ENCODE measurements around the gene TUBB. TPM values are rescaled to one million over a fixed set of nuclear protein-coding genes. Genes with fewer than 3 reads are reported as not detected.

The TUBB gene
- total and polyA plus RNA-seq, 2 donors (not counting 1 experiment from before 2014, with no cell fraction given), result 102 to 295 TPM

DNA sequence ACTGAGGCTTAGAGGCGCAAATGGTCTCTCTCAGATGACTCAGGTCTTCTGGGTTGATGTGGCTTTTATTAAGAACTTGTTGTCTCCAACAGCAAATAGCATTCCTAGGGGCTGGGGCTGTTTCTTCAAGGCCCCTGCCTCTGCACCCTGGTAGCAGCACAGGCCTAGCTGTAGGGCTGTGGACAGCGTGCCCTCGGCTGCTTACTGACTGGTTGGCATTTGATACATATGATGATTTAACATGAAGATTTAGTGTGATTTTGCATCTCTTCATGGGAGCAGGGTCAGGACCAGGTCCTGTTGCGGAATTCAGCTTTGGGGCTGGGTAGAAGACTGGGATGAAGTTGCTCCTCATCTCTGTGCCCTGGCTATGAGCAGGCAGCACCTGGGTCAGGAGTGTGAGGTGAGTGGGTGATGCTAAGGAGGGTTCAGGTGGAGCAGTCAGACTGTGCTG, 48.5 kb downstream of the TUBB start:
- intact Hi-C loops (cut with micrococcal nuclease), result no loop called here
- H3K4me1 ChIP-seq (ENCODE audit: control insufficient read depth in 2 of 2, insufficient read depth in 2 of 2, low read length in 2 of 2), result peaks cover 4 to 9% of the 10 kb centered on the region in 2 donors
- 100% methylated on average over 3 of the region's 4 CpGs for WGBS (ENCODE audit: insufficient coverage)
- H3K27me3 ChIP-seq (replicated peaks in 1 of 4; ENCODE audit: control extremely low read depth in 1 of 4, control insufficient read depth in 3 of 4, insufficient read depth in 4 of 4, low read length in 3 of 4), result peaks cover 0 to 6% (median 0%) of the 10 kb centered on the region in 4 experiments
- no peaks in the 10 kb centered on the region for H4K20me1 ChIP-seq (ENCODE audit: control insufficient read depth, insufficient read depth, low read length, poor library complexity, severe bottlenecking)
- DNase-seq, result no peak
- ChIA-PET CTCF (no interaction called here), POLR2A (no interaction called here)
- Mint-ChIP-seq H3K4me3 (no peak overlapping the region), H3K9me3 (ENCODE audit: insufficient read depth) (peaks cover 4% of the 10 kb centered on the region), H3K4me1 (peaks cover 15% of the 10 kb centered on the region), H3K27me3 (peaks cover 28% of the 10 kb centered on the region), H3K27ac (no peak overlapping the region)
- H2AFZ ChIP-seq (ENCODE audit: insufficient read depth, low read depth, low read length, poor library complexity, severe bottlenecking), result no peak overlapping the region
- H3K4me3 ChIP-seq (ENCODE audit: control extremely low read depth in 1 of 5, extremely low read depth in 1 of 5, insufficient read depth in 1 of 5, low read depth in 2 of 5, low read length in 4 of 5), result no peak overlapping the region
- no peak for ATAC-seq (ENCODE audit: low read depth)
- H3K79me2 ChIP-seq (ENCODE audit: control insufficient read depth, insufficient read depth, low read length), result no peaks in the 10 kb centered on the region
- no peaks in the 10 kb centered on the region for H3K9me3 ChIP-seq (ENCODE audit: control extremely low read depth in 1 of 3, control insufficient read depth in 2 of 3, insufficient read depth in 1 of 3, low read length in 2 of 3)
- TF ChIP-seq, protein P1, sequence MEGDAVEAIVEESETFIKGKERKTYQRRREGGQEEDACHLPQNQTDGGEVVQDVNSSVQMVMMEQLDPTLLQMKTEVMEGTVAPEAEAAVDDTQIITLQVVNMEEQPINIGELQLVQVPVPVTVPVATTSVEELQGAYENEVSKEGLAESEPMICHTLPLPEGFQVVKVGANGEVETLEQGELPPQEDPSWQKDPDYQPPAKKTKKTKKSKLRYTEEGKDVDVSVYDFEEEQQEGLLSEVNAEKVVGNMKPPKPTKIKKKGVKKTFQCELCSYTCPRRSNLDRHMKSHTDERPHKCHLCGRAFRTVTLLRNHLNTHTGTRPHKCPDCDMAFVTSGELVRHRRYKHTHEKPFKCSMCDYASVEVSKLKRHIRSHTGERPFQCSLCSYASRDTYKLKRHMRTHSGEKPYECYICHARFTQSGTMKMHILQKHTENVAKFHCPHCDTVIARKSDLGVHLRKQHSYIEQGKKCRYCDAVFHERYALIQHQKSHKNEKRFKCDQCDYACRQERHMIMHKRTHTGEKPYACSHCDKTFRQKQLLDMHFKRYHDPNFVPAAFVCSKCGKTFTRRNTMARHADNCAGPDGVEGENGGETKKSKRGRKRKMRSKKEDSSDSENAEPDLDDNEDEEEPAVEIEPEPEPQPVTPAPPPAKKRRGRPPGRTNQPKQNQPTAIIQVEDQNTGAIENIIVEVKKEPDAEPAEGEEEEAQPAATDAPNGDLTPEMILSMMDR (IDR thresholded peaks at IDR 0.05), result no peak
- no peak for TF ChIP-seq EZH2 (IDR thresholded peaks at IDR 0.05; ENCODE audit: borderline replicate concordance, insufficient read depth, low read depth, low read length, poor library complexity, severe bottlenecking)
- no peak overlapping the region for H3K4me2 ChIP-seq (replicated peaks; ENCODE audit: low read depth, low read length, poor library complexity, severe bottlenecking)
- H3K36me3 ChIP-seq (replicated peaks in 1 of 2; ENCODE audit: control extremely low read depth in 1 of 2, control insufficient read depth in 1 of 2, extremely low read depth in 1 of 2, insufficient read depth in 2 of 2, low read length in 1 of 2), result no peaks in the 10 kb centered on the region
- no peak overlapping the region for H3K27ac ChIP-seq (ENCODE audit: low read length in 2 of 2)
- H3K9ac ChIP-seq (ENCODE audit: low read length), result no peak overlapping the region

DNA sequence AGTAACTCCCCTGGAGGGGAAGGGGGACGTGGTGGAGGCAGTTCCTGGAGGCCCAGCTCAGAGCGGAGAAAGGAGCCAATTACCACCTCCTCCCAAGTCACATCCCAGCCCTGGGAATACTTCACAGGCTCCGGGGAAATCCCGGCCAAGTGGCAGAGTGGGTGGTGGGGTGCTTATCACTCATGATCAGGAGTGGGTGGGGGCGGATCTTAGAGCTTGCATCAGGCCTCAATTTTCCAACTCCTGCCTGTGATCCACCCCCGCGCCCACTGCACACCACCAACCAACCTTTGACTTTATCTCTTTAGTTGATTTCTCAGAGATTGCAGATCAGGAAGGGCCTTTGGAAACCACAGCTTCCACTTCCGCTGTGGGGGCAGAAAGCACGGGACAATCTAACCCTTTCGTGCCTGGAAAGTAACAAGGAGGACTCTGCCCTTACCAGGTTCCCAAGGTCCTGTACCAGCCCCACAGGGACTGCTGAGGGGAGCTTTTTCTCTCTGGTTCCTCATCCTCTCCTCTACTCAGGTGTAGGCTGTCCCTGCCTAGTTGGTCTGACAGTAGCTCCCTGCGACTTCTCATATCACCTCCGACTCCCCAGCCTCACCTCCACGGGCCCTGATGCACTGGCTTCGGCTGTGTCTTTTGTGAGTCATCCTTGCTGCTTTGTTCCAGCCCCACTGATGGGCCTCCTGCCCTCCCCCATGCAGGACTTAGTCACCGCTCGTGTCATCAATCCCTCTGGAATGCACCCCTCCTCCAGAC, 49.1 kb downstream of the TUBB start:
- Histone ChIP-seq H3K4me1 (ENCODE audit: control insufficient read depth in 2 of 2, insufficient read depth in 2 of 2, low read length in 2 of 2) (peaks cover 4 to 9% of the 10 kb centered on the region in 2 donors), H3K9me3 (ENCODE audit: control extremely low read depth in 1 of 3, control insufficient read depth in 2 of 3, insufficient read depth in 1 of 3, low read length in 2 of 3) (no peaks in the 10 kb centered on the region), H3K4me2 (replicated peaks; ENCODE audit: low read depth, low read length, poor library complexity, severe bottlenecking) (peak overlapping the region; percentile 22), H3K27ac (ENCODE audit: low read length in 2 of 2) (no peak overlapping the region), H3K79me2 (ENCODE audit: control insufficient read depth, insufficient read depth, low read length) (no peaks in the 10 kb centered on the region), H3K9ac (ENCODE audit: low read length) (no peak overlapping the region), H2AFZ (ENCODE audit: insufficient read depth, low read depth, low read length, poor library complexity, severe bottlenecking) (peak overlapping the region; percentile 13), H3K36me3 (replicated peaks in 1 of 2; ENCODE audit: control extremely low read depth in 1 of 2, control insufficient read depth in 1 of 2, extremely low read depth in 1 of 2, insufficient read depth in 2 of 2, low read length in 1 of 2) (no peaks in the 10 kb centered on the region), H3K4me3 (ENCODE audit: control extremely low read depth in 1 of 5, extremely low read depth in 1 of 5, insufficient read depth in 1 of 5, low read depth in 2 of 5, low read length in 4 of 5) (no peak overlapping the region), H3K27me3 (replicated peaks in 1 of 4; ENCODE audit: control extremely low read depth in 1 of 4, control insufficient read depth in 3 of 4, insufficient read depth in 4 of 4, low read length in 3 of 4) (peaks cover 0 to 2% (median 0%) of the 10 kb centered on the region in 4 experiments), H4K20me1 (ENCODE audit: control insufficient read depth, insufficient read depth, low read length, poor library complexity, severe bottlenecking) (no peaks in the 10 kb centered on the region)
- ChIA-PET POLR2A (no interaction called here), CTCF (no interaction called here)
- peaks cover 22% of the 10 kb centered on the region for H3K27me3 Mint-ChIP-seq
- DNase-seq (no peak), ATAC-seq (ENCODE audit: low read depth) (no peak)
- intact Hi-C loops (cut with micrococcal nuclease), result no loop called here
- no peak overlapping the region for H3K27ac Mint-ChIP-seq
- H3K9me3 Mint-ChIP-seq (ENCODE audit: insufficient read depth), result peaks cover 4% of the 10 kb centered on the region
- TF ChIP-seq, protein P1 (IDR thresholded peaks at IDR 0.05), result no peak
- no peak for TF ChIP-seq EZH2 (IDR thresholded peaks at IDR 0.05; ENCODE audit: borderline replicate concordance, insufficient read depth, low read depth, low read length, poor library complexity, severe bottlenecking)
- no peak overlapping the region for H3K4me3 Mint-ChIP-seq
- H3K4me1 Mint-ChIP-seq, result peaks cover 15% of the 10 kb centered on the region
- WGBS (ENCODE audit: insufficient coverage), result 16% methylated on average over 9 of the region's 16 CpGs

Data from B cell (primary cell).